HL-60 (cell line): Measurements from ENCODE around the gene ALDH4A1.

Source experiments
- DNase-seq, 2 experiments: peaks; one replicate each; pipeline ENCODE4 v3.0.0-alpha.2; 2010 to 2020; ENCODE audit warnings: low read depth in 1 of 2, low spot score in 1 of 2
- H3K27ac ChIP-seq: fragments of 250-450 bp; sonication (Bioruptor Pico); replicated peaks from 2 replicates; pipeline ENCODE4 v1.5.1; 2020; ENCODE audit warnings: mild to moderate bottlenecking, moderate library complexity
- H3K27me3 ChIP-seq: fragments of 250-450 bp; sonication (Bioruptor Pico); 2 replicates; pipeline ENCODE4 v1.5.1; 2021; ENCODE audit warnings: mild to moderate bottlenecking, moderate library complexity; ENCODE audit not compliant: insufficient read depth, poor library complexity, severe bottlenecking
- H3K4me3 ChIP-seq: replicated peaks from 2 replicates; pipeline ENCODE4 v1.5.1; 2011; ENCODE audit warnings: mild to moderate bottlenecking, control low read depth, low read length; ENCODE audit not compliant: insufficient read depth
- CTCF ChIP-seq: IDR thresholded peaks from one replicate; pipeline ENCODE4 v1.5.1; 2011; ENCODE audit warnings: low read length, control low read depth, inconsistent platforms; ENCODE audit not compliant: insufficient read depth
- GABPA ChIP-seq: IDR thresholded peaks from 2 replicates; pipeline ENCODE4 v1.6.1; 2012; ENCODE audit warnings: low read depth
- POLR2AphosphoS5 ChIP-seq: IDR thresholded peaks from 2 replicates; pipeline ENCODE4 v1.6.1; 2012; ENCODE audit warnings: low read depth
- SPI1 ChIP-seq: IDR thresholded peaks from 2 replicates; pipeline ENCODE4 v1.6.1; 2012; ENCODE audit warnings: low read depth, mild to moderate bottlenecking, borderline replicate concordance
- TF ChIP-seq, protein P1 (sequence below): IDR thresholded peaks from 2 replicates; pipeline ENCODE4 v1.6.1; 2012; ENCODE audit warnings: low read depth; ENCODE audit not compliant: insufficient replicate concordance

The ALDH4A1 gene

GRCh38 chr1:18877282-18877681, 25.1 kb downstream of the ALDH4A1 start:
- no peaks in the 10 kb centered on the region for H3K27me3 ChIP-seq
- no peak for DNase-seq
- no peak overlapping the region for H3K4me3 ChIP-seq
- H3K27ac ChIP-seq: no peak overlapping the region
- TF ChIP-seq CTCF (no peak), SPI1 (no peak), POLR2AphosphoS5 (no peak), GABPA (no peak)
- TF ChIP-seq, protein P1, sequence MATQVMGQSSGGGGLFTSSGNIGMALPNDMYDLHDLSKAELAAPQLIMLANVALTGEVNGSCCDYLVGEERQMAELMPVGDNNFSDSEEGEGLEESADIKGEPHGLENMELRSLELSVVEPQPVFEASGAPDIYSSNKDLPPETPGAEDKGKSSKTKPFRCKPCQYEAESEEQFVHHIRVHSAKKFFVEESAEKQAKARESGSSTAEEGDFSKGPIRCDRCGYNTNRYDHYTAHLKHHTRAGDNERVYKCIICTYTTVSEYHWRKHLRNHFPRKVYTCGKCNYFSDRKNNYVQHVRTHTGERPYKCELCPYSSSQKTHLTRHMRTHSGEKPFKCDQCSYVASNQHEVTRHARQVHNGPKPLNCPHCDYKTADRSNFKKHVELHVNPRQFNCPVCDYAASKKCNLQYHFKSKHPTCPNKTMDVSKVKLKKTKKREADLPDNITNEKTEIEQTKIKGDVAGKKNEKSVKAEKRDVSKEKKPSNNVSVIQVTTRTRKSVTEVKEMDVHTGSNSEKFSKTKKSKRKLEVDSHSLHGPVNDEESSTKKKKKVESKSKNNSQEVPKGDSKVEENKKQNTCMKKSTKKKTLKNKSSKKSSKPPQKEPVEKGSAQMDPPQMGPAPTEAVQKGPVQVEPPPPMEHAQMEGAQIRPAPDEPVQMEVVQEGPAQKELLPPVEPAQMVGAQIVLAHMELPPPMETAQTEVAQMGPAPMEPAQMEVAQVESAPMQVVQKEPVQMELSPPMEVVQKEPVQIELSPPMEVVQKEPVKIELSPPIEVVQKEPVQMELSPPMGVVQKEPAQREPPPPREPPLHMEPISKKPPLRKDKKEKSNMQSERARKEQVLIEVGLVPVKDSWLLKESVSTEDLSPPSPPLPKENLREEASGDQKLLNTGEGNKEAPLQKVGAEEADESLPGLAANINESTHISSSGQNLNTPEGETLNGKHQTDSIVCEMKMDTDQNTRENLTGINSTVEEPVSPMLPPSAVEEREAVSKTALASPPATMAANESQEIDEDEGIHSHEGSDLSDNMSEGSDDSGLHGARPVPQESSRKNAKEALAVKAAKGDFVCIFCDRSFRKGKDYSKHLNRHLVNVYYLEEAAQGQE: no peak

DNA sequence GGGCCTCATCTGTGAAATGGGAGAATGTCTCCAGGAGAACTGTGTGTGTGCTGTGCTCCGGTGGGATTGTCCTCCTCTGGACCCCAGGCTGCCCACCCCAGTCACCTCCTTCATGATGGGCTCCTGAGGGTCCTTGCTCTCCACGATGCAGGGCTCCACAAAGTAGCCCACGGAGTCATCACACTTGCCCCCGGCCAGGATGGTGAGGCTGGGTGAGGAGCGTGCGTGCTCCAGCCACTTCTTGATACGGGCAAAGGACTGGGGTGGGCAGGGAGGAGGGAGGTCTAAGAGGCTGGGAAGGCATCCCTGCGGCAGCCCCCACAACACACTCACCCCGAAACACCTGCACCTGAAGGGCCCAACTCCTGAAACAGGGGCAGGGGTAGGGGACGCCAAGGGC, 26.1 kb downstream of the ALDH4A1 start:
- Histone ChIP-seq H3K27ac (no peak overlapping the region), H3K27me3 (no peaks in the 10 kb centered on the region), H3K4me3 (no peak overlapping the region)
- TF ChIP-seq GABPA (no peak), SPI1 (no peak), CTCF (no peak), POLR2AphosphoS5 (no peak)
- TF ChIP-seq, protein P1: no peak
- no peak for DNase-seq

- no peak for TF ChIP-seq CTCF
- TF ChIP-seq GABPA: no peak
- no peak for TF ChIP-seq SPI1
- TF ChIP-seq POLR2AphosphoS5: no peak
- no peak for DNase-seq
- Histone ChIP-seq H3K27me3 (no peaks in the 10 kb centered on the region), H3K27ac (no peak overlapping the region), H3K4me3 (no peak overlapping the region)
Observed at GRCh38 chr1:18875796-18876128, 26.6 kb downstream of the ALDH4A1 start.

GRCh38 chr1:18875107-18875795, 27.1 kb downstream of the ALDH4A1 start:
- H3K27ac ChIP-seq: no peak overlapping the region
- H3K4me3 ChIP-seq: no peak overlapping the region
- peak; percentile 31 to 69 for DNase-seq
- H3K27me3 ChIP-seq: no peaks in the 10 kb centered on the region
- no peak for TF ChIP-seq POLR2AphosphoS5
- TF ChIP-seq CTCF: peak; percentile 81
